ENCODE measurements around the gene ARPC1A. TPM values are rescaled to one million over a fixed set of nuclear protein-coding genes. Genes with fewer than 3 reads are reported as not detected.
"Not testable (repeated sequence)": the region's sequence is repeated elsewhere in the genome, so short reads cannot be mapped to it uniquely, and the experiment has no call there.

The ARPC1A gene
- total RNA-seq, 6 experiments from 2014 or later, result 50.0 to 78.0 (median 63.4) TPM

- Histone ChIP-seq H3K9me3 (no peaks in the 10 kb centered on the region), H3K4me1 (peaks cover 0 to 4% (median 0%) of the 10 kb centered on the region in 4 donors), H3K4me3 (no peak overlapping the region), H3K27me3 (no peaks in the 10 kb centered on the region), H3K27ac (no peak overlapping the region), H3K36me3 (no peaks in the 10 kb centered on the region)
- TF ChIP-seq CTCF (IDR thresholded peaks at IDR 0.05), result no peak
- no peak for TF ChIP-seq POLR2A (IDR thresholded peaks at IDR 0.05)
- WGBS (ENCODE audit: insufficient coverage, low coverage, low lambda C conversion rate, missing lambda C conversion rate), result 85% methylated on average over 8 of the region's 9 CpGs
- ATAC-seq, result no peak
- DNase-seq, result no peak
- intact Hi-C loops (cut with DNase I), result no loop called here
Observed at GRCh38 chr7:99289185-99289584, 36.5 kb upstream of the ARPC1A start.

- H3K27ac ChIP-seq; H3K27me3 ChIP-seq; H3K36me3 ChIP-seq; H3K4me3 ChIP-seq; H3K4me1 ChIP-seq; intact Hi-C loops (cut with DNase I); H3K9me3 ChIP-seq; DNase-seq; ATAC-seq: not testable (repeated sequence)
- WGBS (ENCODE audit: insufficient coverage, low coverage, low lambda C conversion rate, missing lambda C conversion rate), result 92% methylated on average over 2 of the region's 3 CpGs
Observed at GRCh38 chr7:99290148-99290547, 35.5 kb upstream of the ARPC1A start.

- DNase-seq (no peak), ATAC-seq (peak in 1 of 4 donors; percentile 66)
- Histone ChIP-seq H3K4me3 (no peak overlapping the region), H3K27ac (no peak overlapping the region), H3K4me1 (peaks cover 0 to 4% (median 0%) of the 10 kb centered on the region in 4 donors), H3K27me3 (no peaks in the 10 kb centered on the region), H3K36me3 (no peaks in the 10 kb centered on the region), H3K9me3 (no peaks in the 10 kb centered on the region)
- intact Hi-C loops (cut with DNase I), result no loop called here
- WGBS (ENCODE audit: insufficient coverage, low coverage, low lambda C conversion rate, missing lambda C conversion rate), result 60% methylated on average over 4 of the region's 10 CpGs
- no peak for TF ChIP-seq POLR2A (IDR thresholded peaks at IDR 0.05)
- TF ChIP-seq CTCF (IDR thresholded peaks at IDR 0.05), result no peak
Observed at GRCh38 chr7:99290980-99291607, 34.6 kb upstream of the ARPC1A start.

GRCh38 chr7:99292127-99292526, 33.6 kb upstream of the ARPC1A start:
- TF ChIP-seq POLR2A (IDR thresholded peaks at IDR 0.05) (no peak), CTCF (IDR thresholded peaks at IDR 0.05) (no peak)

GRCh38 chr7:99293167-99293566, 32.5 kb upstream of the ARPC1A start:
- no peak for DNase-seq
- no peak for ATAC-seq
- intact Hi-C loops (cut with DNase I), result no loop called here
- Histone ChIP-seq H3K27ac (no peak overlapping the region), H3K36me3 (no peaks in the 10 kb centered on the region), H3K4me3 (no peak overlapping the region), H3K9me3 (no peaks in the 10 kb centered on the region), H3K4me1 (peaks cover 0 to 4% (median 0%) of the 10 kb centered on the region in 4 donors), H3K27me3 (no peaks in the 10 kb centered on the region)
- TF ChIP-seq POLR2A (IDR thresholded peaks at IDR 0.05), result no peak
- TF ChIP-seq CTCF (IDR thresholded peaks at IDR 0.05), result no peak
- WGBS (ENCODE audit: insufficient coverage, low coverage, low lambda C conversion rate, missing lambda C conversion rate), result 91% methylated on average over 1 of the region's 1 CpG

More at GRCh38 chr7:99292127-99292526, 33.6 kb upstream of the ARPC1A start:
- no peak overlapping the region for H3K27ac ChIP-seq
- H3K9me3 ChIP-seq, result no peaks in the 10 kb centered on the region
- WGBS (ENCODE audit: insufficient coverage, low coverage, low lambda C conversion rate, missing lambda C conversion rate), result 100% methylated on average over 1 of the region's 14 CpGs
- no peak overlapping the region for H3K4me3 ChIP-seq
- no peaks in the 10 kb centered on the region for H3K27me3 ChIP-seq
- DNase-seq (no peak), ATAC-seq (no peak)
- intact Hi-C loops (cut with DNase I), result no loop called here
- no peaks in the 10 kb centered on the region for H3K36me3 ChIP-seq
- H3K4me1 ChIP-seq, result peaks cover 0 to 4% (median 0%) of the 10 kb centered on the region in 4 donors

Measured in right lobe of liver (tissue), 6 donors.